GM11168 (cell line): ENCODE measurements around the gene CXCR1.
"Not testable (repeated sequence)": the region's sequence is repeated elsewhere in the genome, so short reads cannot be mapped to it uniquely, and the experiment has no call there.

ENCODE experiments used
- in situ Hi-C: fragments of 300-500 bp; cut with MboI; formaldehyde crosslinking; loops from one replicate; pipeline ENCODE4 v1.12.0; 2022; ENCODE audit warnings: low sequenced_read_pairs; ENCODE audit not compliant: unreplicated experiment

CXCR1 gene

GRCh38 chr2:218166791-218167190 is at the start of gene CXCR1:
TSS of gene CXCR1 (minus strand) at chr2:218166962. CDS start at chr2:218165211, 1,751 bp downstream.
- in situ Hi-C loops, result no loop called here

- in situ Hi-C loops, result no loop called here
Observed at GRCh38 chr2:218216336-218216673, 49.5 kb upstream of the CXCR1 start.

GRCh38 chr2:218214116-218214515 is 47.4 kb upstream of the CXCR1 start:
- in situ Hi-C loops, result no loop called here

GRCh38 chr2:218209078-218209477 is 42.3 kb upstream of the CXCR1 start:
- in situ Hi-C loops, result no loop called here

GRCh38 chr2:218202266-218202665 is 35.5 kb upstream of the CXCR1 start:
- in situ Hi-C loops, result no loop called here

- in situ Hi-C loops, result no loop called here
Observed at GRCh38 chr2:218196974-218197373, 30.2 kb upstream of the CXCR1 start.

- in situ Hi-C loops, result no loop called here
Observed at GRCh38 chr2:218194880-218195279, 28.1 kb upstream of the CXCR1 start.

- in situ Hi-C loops, result no loop called here
Observed at GRCh38 chr2:218193701-218194100, 26.9 kb upstream of the CXCR1 start.

- in situ Hi-C loops, result no loop called here
Observed at GRCh38 chr2:218192902-218193430, 26.2 kb upstream of the CXCR1 start.

- in situ Hi-C loops, result no loop called here
Observed at GRCh38 chr2:218188528-218188927, 21.8 kb upstream of the CXCR1 start.

- in situ Hi-C loops, result no loop called here
Observed at GRCh38 chr2:218187296-218188015, 20.7 kb upstream of the CXCR1 start.

GRCh38 chr2:218186876-218187275 is 20.1 kb upstream of the CXCR1 start:
- in situ Hi-C loops, result no loop called here

GRCh38 chr2:218186355-218186766 is 19.6 kb upstream of the CXCR1 start:
- in situ Hi-C loops, result no loop called here

GRCh38 chr2:218184331-218184730 is 17.6 kb upstream of the CXCR1 start:
- in situ Hi-C loops, result no loop called here

GRCh38 chr2:218180467-218181114 is 13.8 kb upstream of the CXCR1 start:
- in situ Hi-C loops, result no loop called here

GRCh38 chr2:218179782-218180181 is 13.0 kb upstream of the CXCR1 start:
- in situ Hi-C loops, result no loop called here

- in situ Hi-C loops, result no loop called here
Observed at GRCh38 chr2:218172845-218173244, 6.1 kb upstream of the CXCR1 start.

GRCh38 chr2:218171744-218172143 is 5.0 kb upstream of the CXCR1 start:
- in situ Hi-C loops, result not testable (repeated sequence)

GRCh38 chr2:218169757-218170546 is 3.2 kb upstream of the CXCR1 start:
- in situ Hi-C loops, result no loop called here

GRCh38 chr2:218168635-218169462 is 2.1 kb upstream of the CXCR1 start:
- in situ Hi-C loops, result no loop called here
